ENCODE data around the gene HSD17B4. TPM values are rescaled to one million over a fixed set of nuclear protein-coding genes. Genes with fewer than 3 reads are reported as not detected.
"Not testable (repeated sequence)": the region's sequence is repeated elsewhere in the genome, so short reads cannot be mapped to it uniquely, and the experiment has no call there.

Gene HSD17B4
- total and polyA plus RNA-seq, 5 experiments from 2014 or later, result 43.3 to 64.9 (median 49.4) TPM

DNA sequence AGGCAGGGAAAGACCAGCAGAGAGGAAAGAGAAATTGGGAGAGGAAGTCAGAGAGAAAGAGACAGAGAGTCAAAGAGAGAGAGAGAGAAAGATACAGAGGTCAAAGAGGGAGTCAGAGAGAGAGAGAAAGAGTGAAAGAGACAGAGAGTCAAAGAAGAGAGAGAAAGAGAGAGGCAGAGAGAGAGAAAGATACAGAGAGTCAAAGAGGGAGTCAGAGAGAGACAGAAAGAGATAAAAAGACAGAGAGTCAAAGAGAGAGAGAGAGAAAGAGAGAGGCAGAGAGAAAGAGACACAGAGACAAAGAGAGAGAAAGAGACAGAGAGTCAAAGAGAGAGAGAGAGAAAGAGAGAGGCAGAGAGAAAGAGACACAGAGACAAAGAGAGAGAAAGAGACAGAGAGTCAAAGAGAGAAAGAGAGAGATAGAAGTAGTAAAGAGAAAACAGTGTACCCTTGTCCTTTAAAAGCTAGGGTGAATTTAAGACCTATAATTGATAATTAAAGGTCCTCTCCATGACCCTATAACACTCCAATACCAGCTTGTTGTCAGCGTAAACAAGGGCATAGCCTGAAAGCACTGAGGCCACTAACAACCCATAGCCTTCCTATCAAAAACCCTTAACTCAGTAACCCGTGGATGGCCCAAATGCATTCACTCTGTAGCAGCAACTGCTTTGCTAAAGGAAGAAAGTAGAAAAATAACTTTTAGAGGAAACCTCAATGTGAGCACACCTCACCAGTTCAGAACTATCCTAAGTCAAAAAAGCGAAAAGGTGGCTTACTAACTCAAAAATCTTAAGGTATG is 14.3 kb upstream of the HSD17B4 start:
- ATAC-seq, POLR2A ChIA-PET, H3K36me3 Mint-ChIP-seq, DNase-seq, H3K9me3 Mint-ChIP-seq: not testable (repeated sequence)
- Mint-ChIP-seq H3K27ac (peak overlapping the region in 8 of 10 donors; percentile 32 to 89 (median 63)), H3K4me3 (peak overlapping the region in 8 of 10 donors; percentile 13 to 91 (median 83)), H3K27me3 (peaks cover 6 to 30% (median 17%) of the 10 kb centered on the region in 5 donors), H3K4me1 (peaks cover 5 to 21% (median 11%) of the 10 kb centered on the region in 4 donors)

GRCh38 chr5:119438587-119438917 is 13.7 kb upstream of the HSD17B4 start:
- H3K27ac Mint-ChIP-seq, result peak overlapping the region in 7 of 10 donors; percentile 32 to 92 (median 81)
- H3K4me3 Mint-ChIP-seq, result peak overlapping the region in 9 of 10 donors; percentile 77 to 96 (median 87)
- H3K36me3 Mint-ChIP-seq, ATAC-seq, DNase-seq, H3K9me3 Mint-ChIP-seq: not testable (repeated sequence)
- peaks cover 6 to 30% (median 17%) of the 10 kb centered on the region in 5 donors for H3K27me3 Mint-ChIP-seq
- peaks cover 5 to 21% (median 11%) of the 10 kb centered on the region in 4 donors for H3K4me1 Mint-ChIP-seq
- POLR2A ChIA-PET, result interaction anchor here (1.5 kb wide), 1 partner anchor 368 kb away, joined by 4 read pairs; the partner anchor contains the start of gene DMXL1

GRCh38 chr5:119439140-119439631 is 13.1 kb upstream of the HSD17B4 start:
- ATAC-seq (peak; percentile 55 to 56), DNase-seq (peak in 2 of 10 donors; percentile 6 to 8)
- H3K4me3 Mint-ChIP-seq, result peak overlapping the region; percentile 77 to 96 (median 87)
- H3K27ac Mint-ChIP-seq, result peak overlapping the region; percentile 32 to 93 (median 86)
- peaks cover 0 to 9% (median 0%) of the 10 kb centered on the region in 9 donors for H3K9me3 Mint-ChIP-seq
- POLR2A ChIA-PET, result interaction anchor here (0.7 to 1.5 kb wide), 2 partner anchors 50 to 368 kb away, joined by 3 to 4 read pairs; partner anchors contain the start of gene DMXL1
- H3K36me3 Mint-ChIP-seq, result no peaks in the 10 kb centered on the region
- peaks cover 6 to 30% (median 17%) of the 10 kb centered on the region in 5 donors for H3K27me3 Mint-ChIP-seq
- H3K4me1 Mint-ChIP-seq, result peaks cover 5 to 21% (median 11%) of the 10 kb centered on the region in 4 donors

DNA sequence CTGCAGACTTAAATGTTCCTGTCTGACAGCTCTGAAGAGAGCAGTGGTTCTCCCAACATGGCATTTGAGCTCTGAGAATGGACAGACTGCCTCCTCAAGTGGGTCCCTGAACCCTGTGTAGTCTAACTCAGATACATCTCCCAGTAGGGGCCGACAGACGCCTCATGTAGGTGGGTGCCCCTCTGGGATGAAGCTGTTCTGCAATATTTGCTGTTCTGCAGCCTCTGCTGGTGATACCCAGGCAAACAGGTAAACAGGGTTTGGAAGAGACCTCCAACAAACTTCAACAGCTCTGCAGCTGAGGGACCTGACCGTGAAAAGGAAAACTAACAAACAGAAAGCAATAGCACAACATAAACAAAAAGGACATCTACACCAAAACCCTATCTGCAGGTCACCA is 12.7 kb upstream of the HSD17B4 start:
- Mint-ChIP-seq H3K4me1 (peaks cover 5 to 21% (median 11%) of the 10 kb centered on the region in 4 donors), H3K4me3 (peak overlapping the region; percentile 77 to 96 (median 87)), H3K27me3 (peaks cover 6 to 30% (median 17%) of the 10 kb centered on the region in 5 donors), H3K27ac (peak overlapping the region in 6 of 10 donors; percentile 81 to 93 (median 88))
- not testable (repeated sequence) for ATAC-seq, DNase-seq, H3K36me3 Mint-ChIP-seq, H3K9me3 Mint-ChIP-seq
- POLR2A ChIA-PET, result interaction anchor here (0.7 to 1.5 kb wide), 2 partner anchors 49 to 369 kb away, joined by 3 to 4 read pairs; partner anchors contain the start of gene DMXL1

GRCh38 chr5:119444643-119445042 is 7.7 kb upstream of the HSD17B4 start:
- H3K27me3 Mint-ChIP-seq, H3K36me3 Mint-ChIP-seq, DNase-seq, POLR2A ChIA-PET, H3K9me3 Mint-ChIP-seq, H3K27ac Mint-ChIP-seq, H3K4me1 Mint-ChIP-seq, H3K4me3 Mint-ChIP-seq, ATAC-seq: not testable (repeated sequence)

DNA sequence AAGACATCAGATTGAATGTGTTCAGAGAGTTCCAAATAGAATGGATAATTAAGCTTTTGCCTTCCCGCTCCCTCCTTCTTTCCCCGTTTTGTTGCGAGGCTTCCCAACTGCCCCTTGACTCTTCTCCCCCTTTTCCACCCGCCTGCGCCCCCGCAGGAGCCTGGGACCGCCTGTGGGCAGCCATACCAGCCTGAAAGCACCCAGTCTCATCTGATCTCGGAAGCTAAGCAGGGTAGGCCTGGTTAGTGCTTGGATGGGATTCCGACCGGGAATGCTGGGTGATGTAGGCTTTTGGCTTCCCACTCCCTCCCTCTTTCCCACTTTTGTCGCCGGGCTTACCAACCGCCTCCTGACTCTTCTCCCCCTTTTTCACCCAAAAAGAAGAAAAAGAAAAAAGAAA is 6.8 kb upstream of the HSD17B4 start:
- no peak for DNase-seq
- Mint-ChIP-seq H3K27ac (peak overlapping the region in 1 of 10 donors; percentile 35), H3K4me1 (peaks cover 0 to 4% (median 0%) of the 10 kb centered on the region in 4 donors), H3K4me3 (no peak overlapping the region), H3K27me3 (peaks cover 0 to 6% (median 0%) of the 10 kb centered on the region in 5 donors), H3K36me3 (peaks cover 0 to 2% (median 0%) of the 10 kb centered on the region in 3 donors), H3K9me3 (peaks cover 0 to 9% (median 0%) of the 10 kb centered on the region in 9 donors)
- POLR2A ChIA-PET, result no interaction called here
- no peak for ATAC-seq

GRCh38 chr5:119449882-119450281 is 2.4 kb upstream of the HSD17B4 start:
- H3K4me3 Mint-ChIP-seq, result no peak overlapping the region
- H3K9me3 Mint-ChIP-seq, result peaks cover 0 to 3% (median 0%) of the 10 kb centered on the region in 9 donors
- DNase-seq (no peak), ATAC-seq (no peak)
- peaks cover 5 to 31% (median 18%) of the 10 kb centered on the region in 4 donors for H3K4me1 Mint-ChIP-seq
- POLR2A ChIA-PET, result interaction anchor here (0.8 to 1.1 kb wide), 2 partner anchors 9 to 462 kb away, joined by 3 read pairs; no protein-coding TSS in a partner anchor
- peak overlapping the region in 2 of 10 donors; percentile 40 to 55 for H3K27ac Mint-ChIP-seq
- H3K36me3 Mint-ChIP-seq, result peaks cover 0 to 2% (median 0%) of the 10 kb centered on the region in 3 donors
- peaks cover 0 to 3% (median 0%) of the 10 kb centered on the region in 5 donors for H3K27me3 Mint-ChIP-seq

- Mint-ChIP-seq H3K27ac (peak overlapping the region in 2 of 10 donors; percentile 43 to 55), H3K4me1 (peaks cover 5 to 31% (median 19%) of the 10 kb centered on the region in 4 donors), H3K4me3 (peak overlapping the region in 5 of 10 donors; percentile 10 to 67 (median 47))
- ATAC-seq, H3K36me3 Mint-ChIP-seq, DNase-seq, H3K27me3 Mint-ChIP-seq, POLR2A ChIA-PET, H3K9me3 Mint-ChIP-seq: not testable (repeated sequence)
These were observed 1.7 kb upstream of the HSD17B4 start for GRCh38 chr5:119450627-119451026.

- POLR2A ChIA-PET, result interaction anchor here (1.7 kb wide), 1 partner anchor 381 kb away, joined by 5 read pairs; the partner anchor contains the start of gene DMXL1
- DNase-seq (no peak), ATAC-seq (no peak)
- peaks cover 0 to 3% (median 0%) of the 10 kb centered on the region in 9 donors for H3K9me3 Mint-ChIP-seq
- peaks cover 5 to 31% (median 24%) of the 10 kb centered on the region in 4 donors for H3K4me1 Mint-ChIP-seq
- H3K27ac Mint-ChIP-seq, result peak overlapping the region in 6 of 10 donors; percentile 79 to 97 (median 92)
- peak overlapping the region; percentile 92 to 97 (median 94) for H3K4me3 Mint-ChIP-seq
- peaks cover 0 to 7% (median 2%) of the 10 kb centered on the region in 3 donors for H3K36me3 Mint-ChIP-seq
- H3K27me3 Mint-ChIP-seq, result peaks cover 0 to 3% (median 0%) of the 10 kb centered on the region in 5 donors
These were observed 736 bp upstream of the HSD17B4 start for GRCh38 chr5:119451561-119451960.

GRCh38 chr5:119452060-119452372 is 281 bp upstream of the HSD17B4 start:
- DNase-seq, result no peak
- H3K27ac Mint-ChIP-seq, result peak overlapping the region; percentile 65 to 97 (median 92)
- H3K4me1 Mint-ChIP-seq, result peaks cover 6 to 32% (median 26%) of the 10 kb centered on the region in 4 donors
- POLR2A ChIA-PET, result interaction anchor here (0.6 to 1.7 kb wide), 2 partner anchors 13 to 381 kb away, joined by 3 to 5 read pairs; partner anchors contain the start of gene DMXL1
- H3K9me3 Mint-ChIP-seq, result peaks cover 0 to 3% (median 0%) of the 10 kb centered on the region in 9 donors
- peaks cover 0 to 3% (median 0%) of the 10 kb centered on the region in 5 donors for H3K27me3 Mint-ChIP-seq
- H3K4me3 Mint-ChIP-seq, result peak overlapping the region; percentile 92 to 97 (median 94)
- peaks cover 0 to 12% (median 2%) of the 10 kb centered on the region in 3 donors for H3K36me3 Mint-ChIP-seq
- ATAC-seq, result no peak

DNA sequence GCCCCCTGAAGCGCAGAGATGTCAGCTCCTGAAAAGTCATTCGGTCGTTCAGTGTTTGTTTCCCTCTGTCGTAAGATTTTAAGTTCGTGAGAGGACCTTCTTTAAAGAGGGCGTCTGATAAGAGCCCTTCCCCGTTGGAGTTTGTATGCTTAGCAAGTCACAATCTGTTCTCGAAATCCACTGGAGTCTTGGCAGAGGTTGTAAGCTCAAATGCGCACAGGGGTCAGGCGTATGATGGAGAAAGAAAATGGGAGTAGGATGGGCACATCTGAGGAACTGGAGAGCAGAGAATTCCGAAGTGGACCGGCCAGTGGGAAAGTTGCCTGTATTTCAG is 710 bp downstream of the HSD17B4 start:
- peak overlapping the region; percentile 65 to 97 (median 92) for H3K27ac Mint-ChIP-seq
- peaks cover 0 to 3% (median 0%) of the 10 kb centered on the region in 5 donors for H3K27me3 Mint-ChIP-seq
- ATAC-seq (peak; percentile 3), DNase-seq (no peak)
- peak overlapping the region; percentile 92 to 97 (median 94) for H3K4me3 Mint-ChIP-seq
- peaks cover 7 to 36% (median 28%) of the 10 kb centered on the region in 4 donors for H3K4me1 Mint-ChIP-seq
- H3K9me3 Mint-ChIP-seq, result peaks cover 0 to 3% (median 0%) of the 10 kb centered on the region in 9 donors
- peaks cover 0 to 21% (median 3%) of the 10 kb centered on the region in 3 donors for H3K36me3 Mint-ChIP-seq
- POLR2A ChIA-PET, result interaction anchor here (1.7 kb wide), 1 partner anchor 382 kb away, joined by 5 read pairs; the partner anchor contains the start of gene DMXL1

- ATAC-seq, result no peak
- H3K4me1 Mint-ChIP-seq, result peaks cover 9 to 40% (median 32%) of the 10 kb centered on the region in 4 donors
- no peaks in the 10 kb centered on the region for H3K27me3 Mint-ChIP-seq
- POLR2A ChIA-PET, result no interaction called here
- no peak for DNase-seq
- H3K36me3 Mint-ChIP-seq, result peaks cover 0 to 23% (median 5%) of the 10 kb centered on the region in 3 donors
- no peak overlapping the region for H3K4me3 Mint-ChIP-seq
- H3K27ac Mint-ChIP-seq, result no peak overlapping the region
- peaks cover 0 to 3% (median 0%) of the 10 kb centered on the region in 9 donors for H3K9me3 Mint-ChIP-seq
These were observed 1.9 kb downstream of the HSD17B4 start for GRCh38 chr5:119454171-119454570.

All from naive thymus-derived CD8-positive, alpha-beta T cell (primary cell).